ENCODE data around the gene ST8SIA2.

Gene ST8SIA2

GRCh38 chr15:92494806-92495336, 101.2 kb downstream of the ST8SIA2 start:
- peaks cover under 1% of the 10 kb centered on the region for H3K9me3 ChIP-seq (ENCODE audit: severe bottlenecking)
- H3K36me3 ChIP-seq, result no peaks in the 10 kb centered on the region
- TF ChIP-seq CTCF (IDR thresholded peaks at IDR 0.05; ENCODE audit: low read depth, low read length), result no peak
- no peak for DNase-seq
- H3K27me3 ChIP-seq (ENCODE audit: insufficient read depth, low read depth, severe bottlenecking), result no peaks in the 10 kb centered on the region
- no peak overlapping the region for H3K27ac ChIP-seq
- H3K4me3 ChIP-seq (ENCODE audit: low read depth, low read length), result no peak overlapping the region

- H3K4me3 ChIP-seq (ENCODE audit: low read depth, low read length), result no peak overlapping the region
- DNase-seq, result no peak
- H3K9me3 ChIP-seq (ENCODE audit: severe bottlenecking), result no peaks in the 10 kb centered on the region
- no peaks in the 10 kb centered on the region for H3K36me3 ChIP-seq
- no peak overlapping the region for H3K27ac ChIP-seq
- H3K27me3 ChIP-seq (ENCODE audit: insufficient read depth, low read depth, severe bottlenecking), result no peaks in the 10 kb centered on the region
- TF ChIP-seq CTCF (IDR thresholded peaks at IDR 0.05; ENCODE audit: low read depth, low read length), result no peak
Measured at GRCh38 chr15:92495446-92495845, 101.8 kb downstream of the ST8SIA2 start.

- no peak for TF ChIP-seq CTCF (IDR thresholded peaks at IDR 0.05; ENCODE audit: low read depth, low read length)
- Histone ChIP-seq H3K27me3 (ENCODE audit: insufficient read depth, low read depth, severe bottlenecking) (no peaks in the 10 kb centered on the region), H3K27ac (no peak overlapping the region), H3K4me3 (ENCODE audit: low read depth, low read length) (no peak overlapping the region), H3K9me3 (ENCODE audit: severe bottlenecking) (no peaks in the 10 kb centered on the region), H3K36me3 (no peaks in the 10 kb centered on the region)
- no peak for DNase-seq
Measured at GRCh38 chr15:92499731-92500530, 106.2 kb downstream of the ST8SIA2 start.

GRCh38 chr15:92502336-92502735, 108.7 kb downstream of the ST8SIA2 start:
- H3K27me3 ChIP-seq (ENCODE audit: insufficient read depth, low read depth, severe bottlenecking), result no peaks in the 10 kb centered on the region
- no peaks in the 10 kb centered on the region for H3K36me3 ChIP-seq
- no peak for TF ChIP-seq CTCF (IDR thresholded peaks at IDR 0.05; ENCODE audit: low read depth, low read length)
- no peak for DNase-seq
- no peak overlapping the region for H3K4me3 ChIP-seq (ENCODE audit: low read depth, low read length)
- peaks cover under 1% of the 10 kb centered on the region for H3K9me3 ChIP-seq (ENCODE audit: severe bottlenecking)
- no peak overlapping the region for H3K27ac ChIP-seq

- Histone ChIP-seq H3K27ac (no peak overlapping the region), H3K36me3 (no peaks in the 10 kb centered on the region), H3K9me3 (ENCODE audit: severe bottlenecking) (peaks cover 2% of the 10 kb centered on the region), H3K4me3 (ENCODE audit: low read depth, low read length) (no peak overlapping the region), H3K27me3 (ENCODE audit: insufficient read depth, low read depth, severe bottlenecking) (no peaks in the 10 kb centered on the region)
- TF ChIP-seq CTCF (IDR thresholded peaks at IDR 0.05; ENCODE audit: low read depth, low read length), result no peak
- no peak for DNase-seq
Measured at GRCh38 chr15:92502930-92503857, 109.5 kb downstream of the ST8SIA2 start.

Data from WERI-Rb-1 (cell line).